HG03175 (cell line): Measurements from ENCODE around the gene PRKCA.
A peak's percentile ranks its signal among the peaks of the same experiment; 100 is the strongest.
"Not testable (repeated sequence)": the region's sequence is repeated elsewhere in the genome, so short reads cannot be mapped to it uniquely, and the experiment has no call there.

Experiments used
- ATAC-seq: cut with Tn5 transposase; IDR thresholded peaks from one replicate; pipeline ENCODE4 v1.9.1; 2021; ENCODE audit warnings: mild to moderate bottlenecking, moderate library complexity; ENCODE audit not compliant: unreplicated experiment

Gene PRKCA

GRCh38 chr17:66725438-66725837 is 423.0 kb downstream of the PRKCA start:
- ATAC-seq: not testable (repeated sequence)

- ATAC-seq: no peak
Measured at GRCh38 chr17:66725956-66726355, 423.5 kb downstream of the PRKCA start.

- ATAC-seq: no peak
Measured at GRCh38 chr17:66726371-66726770, 424.0 kb downstream of the PRKCA start.

- ATAC-seq: no peak
Measured at GRCh38 chr17:66726846-66727245, 424.4 kb downstream of the PRKCA start.

GRCh38 chr17:66727634-66728570 is 425.5 kb downstream of the PRKCA start:
- peak; percentile 89 for ATAC-seq

- ATAC-seq: no peak
Measured at GRCh38 chr17:66730461-66730923, 428.1 kb downstream of the PRKCA start.

- ATAC-seq: no peak
Measured at GRCh38 chr17:66733759-66734158, 431.3 kb downstream of the PRKCA start.

- ATAC-seq: no peak
Measured at GRCh38 chr17:66734186-66734943, 432.0 kb downstream of the PRKCA start.

- no peak for ATAC-seq
Measured at GRCh38 chr17:66737524-66737923, 435.1 kb downstream of the PRKCA start.

GRCh38 chr17:66738301-66738700 is 435.9 kb downstream of the PRKCA start:
- no peak for ATAC-seq

- ATAC-seq: no peak
Measured at GRCh38 chr17:66739553-66739952, 437.1 kb downstream of the PRKCA start.

GRCh38 chr17:66740226-66740625 is 437.8 kb downstream of the PRKCA start:
- ATAC-seq: no peak

- ATAC-seq: no peak
Measured at GRCh38 chr17:66743511-66743910, 441.1 kb downstream of the PRKCA start.

GRCh38 chr17:66746736-66747135 is 444.3 kb downstream of the PRKCA start:
- no peak for ATAC-seq

GRCh38 chr17:66747578-66748275 is 445.3 kb downstream of the PRKCA start:
- no peak for ATAC-seq

GRCh38 chr17:66748578-66748977 is 446.2 kb downstream of the PRKCA start:
- ATAC-seq: no peak

GRCh38 chr17:66749217-66749832 is 446.9 kb downstream of the PRKCA start:
- no peak for ATAC-seq

- no peak for ATAC-seq
Measured at GRCh38 chr17:66750116-66750515, 447.7 kb downstream of the PRKCA start.

GRCh38 chr17:66750781-66751543 is 448.5 kb downstream of the PRKCA start:
- no peak for ATAC-seq

- no peak for ATAC-seq
Measured at GRCh38 chr17:66751771-66752170, 449.4 kb downstream of the PRKCA start.
